Measurements from ENCODE around the gene CYYR1.

DNA sequence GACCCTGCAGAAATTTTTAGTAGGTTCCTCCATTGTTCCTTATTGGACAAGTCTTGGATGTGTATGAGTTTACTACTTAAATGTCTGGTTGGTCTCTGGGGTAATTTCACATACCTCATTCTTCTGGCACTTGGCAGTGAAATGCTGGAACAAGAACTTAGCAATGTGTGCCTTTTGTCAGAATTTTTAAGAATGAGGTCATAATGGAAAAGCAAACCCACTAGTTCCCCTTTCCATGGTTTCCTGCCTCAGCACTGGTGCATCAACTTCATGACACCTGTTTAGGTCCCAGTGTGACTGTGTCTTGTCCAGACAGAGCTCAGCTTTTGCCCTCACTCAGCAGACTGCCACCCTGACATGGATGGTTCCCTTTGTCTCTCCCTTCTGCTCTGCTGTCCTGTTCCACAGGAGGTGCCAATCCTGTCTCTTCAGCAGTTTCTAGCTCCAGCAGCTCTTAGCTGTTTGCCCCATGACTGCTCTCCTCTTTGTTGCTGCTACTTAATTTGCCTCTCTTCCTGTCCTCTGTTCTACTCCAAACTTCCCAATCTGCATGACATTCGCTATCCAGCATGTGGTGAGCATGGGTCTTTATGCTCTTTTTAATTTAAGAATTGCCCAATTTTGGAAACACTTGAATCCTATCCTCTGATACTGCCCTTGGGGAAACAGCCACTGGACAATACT lies 135.6 kb downstream of the CYYR1 start:
- TF ChIP-seq, protein P1, sequence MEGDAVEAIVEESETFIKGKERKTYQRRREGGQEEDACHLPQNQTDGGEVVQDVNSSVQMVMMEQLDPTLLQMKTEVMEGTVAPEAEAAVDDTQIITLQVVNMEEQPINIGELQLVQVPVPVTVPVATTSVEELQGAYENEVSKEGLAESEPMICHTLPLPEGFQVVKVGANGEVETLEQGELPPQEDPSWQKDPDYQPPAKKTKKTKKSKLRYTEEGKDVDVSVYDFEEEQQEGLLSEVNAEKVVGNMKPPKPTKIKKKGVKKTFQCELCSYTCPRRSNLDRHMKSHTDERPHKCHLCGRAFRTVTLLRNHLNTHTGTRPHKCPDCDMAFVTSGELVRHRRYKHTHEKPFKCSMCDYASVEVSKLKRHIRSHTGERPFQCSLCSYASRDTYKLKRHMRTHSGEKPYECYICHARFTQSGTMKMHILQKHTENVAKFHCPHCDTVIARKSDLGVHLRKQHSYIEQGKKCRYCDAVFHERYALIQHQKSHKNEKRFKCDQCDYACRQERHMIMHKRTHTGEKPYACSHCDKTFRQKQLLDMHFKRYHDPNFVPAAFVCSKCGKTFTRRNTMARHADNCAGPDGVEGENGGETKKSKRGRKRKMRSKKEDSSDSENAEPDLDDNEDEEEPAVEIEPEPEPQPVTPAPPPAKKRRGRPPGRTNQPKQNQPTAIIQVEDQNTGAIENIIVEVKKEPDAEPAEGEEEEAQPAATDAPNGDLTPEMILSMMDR (IDR thresholded peaks at IDR 0.05; ENCODE audit: extremely low read depth in 1 of 2, insufficient read depth in 1 of 2, low read depth in 1 of 2, low read length in 2 of 2), result no peak
- TF ChIP-seq MYC (IDR thresholded peaks at IDR 0.05; ENCODE audit: low read depth, low read length), result no peak

Data from endothelial cell of umbilical vein (primary cell).